Transverse colon (tissue), 4 donors: ENCODE data around the gene FAM83G.
"Not testable (repeated sequence)": the region's sequence is repeated elsewhere in the genome, so short reads cannot be mapped to it uniquely, and the experiment has no call there.

Source experiments
- CTCF ChIP-seq, 5 experiments: fragments of 200-600 bp in 3 of 5; fragments of 450-650 bp in 2 of 5; sonication (generic) in 3 of 5; IDR thresholded peaks; 1 replicate in 2 of 5; 2 replicates in 3 of 5; pipeline ENCODE4 v1.5.1; 2016 to 2017; ENCODE audit warnings: antibody characterized with exemption in 5 of 5, inconsistent platforms in 3 of 5, mild to moderate bottlenecking in 2 of 5, moderate library complexity in 1 of 5
- EP300 ChIP-seq: sonication (generic); formaldehyde crosslinking; IDR thresholded peaks from one replicate; pipeline ENCODE4 v1.6.1; 2017; ENCODE audit warnings: antibody characterized with exemption, low read depth
- POLR2A ChIP-seq: fragments of 450-650 bp; IDR thresholded peaks from one replicate; pipeline ENCODE4 v1.6.1; 2016; ENCODE audit warnings: antibody characterized with exemption, mild to moderate bottlenecking, moderate library complexity
- POLR2AphosphoS5 ChIP-seq, 3 donors: sonication (generic); formaldehyde crosslinking; IDR thresholded peaks; one replicate each; pipeline ENCODE4 v1.6.1; 2016; ENCODE audit warnings: antibody characterized with exemption in 3 of 3

DNA sequence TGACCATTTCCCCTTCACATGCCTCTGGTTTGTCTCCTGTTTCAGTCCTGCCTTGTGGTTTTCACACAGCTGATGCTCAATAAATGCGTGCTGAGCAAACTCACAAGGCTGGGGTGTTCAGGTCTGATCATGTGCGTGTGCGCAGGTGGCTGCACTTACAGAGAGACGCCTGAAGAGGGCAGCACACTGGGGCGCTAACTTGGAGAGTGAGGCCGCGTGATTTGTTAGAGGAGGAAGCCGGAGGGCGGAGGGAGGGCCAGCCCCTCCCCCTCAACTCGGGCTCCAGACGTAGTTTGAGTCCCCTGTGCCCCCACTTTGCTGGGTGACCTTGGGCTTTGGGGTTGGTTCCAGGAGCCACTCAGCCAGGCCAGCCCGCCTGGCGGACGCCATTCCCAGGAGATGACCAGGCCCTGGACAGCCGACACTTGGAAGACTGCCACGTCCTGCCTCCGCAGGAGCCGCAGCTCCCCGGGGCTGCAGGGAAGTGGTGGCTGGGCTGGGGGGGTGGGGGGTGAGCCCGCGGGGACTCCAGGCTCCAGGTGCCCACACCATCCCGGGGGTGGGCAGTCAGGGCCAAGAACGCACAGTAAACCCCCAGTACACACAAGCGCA lies 27.9 kb upstream of the FAM83G start:
- not testable (repeated sequence) for TF ChIP-seq POLR2A; CTCF (IDR thresholded peaks at IDR 0.05); EP300; POLR2AphosphoS5 (IDR thresholded peaks at IDR 0.05)
